Subcutaneous adipose tissue (tissue), 4 donors: ENCODE measurements around the gene DHRS11. TPM values are rescaled to one million over a fixed set of nuclear protein-coding genes. Genes with fewer than 3 reads are reported as not detected.

Experiments
- total RNA-seq, 4 donors: library from RNA; depleted of rRNA; stranded (reverse); fragments of >200 nt; gene quantifications; one replicate each; pipeline ENCODE4 v1.1.0, GENCODE V29; 2016
- TF ChIP-seq, protein P1 (sequence below): fragments of 450-650 bp; IDR thresholded peaks from one replicate; pipeline ENCODE4 v1.5.1; 2016; ENCODE audit warnings: low read depth, mild to moderate bottlenecking, control low read depth, antibody characterized with exemption, moderate library complexity

Gene DHRS11
- total RNA-seq, 4 donors from 2014 or later = 5.3 to 12.1 (median 7.9) TPM

DNA sequence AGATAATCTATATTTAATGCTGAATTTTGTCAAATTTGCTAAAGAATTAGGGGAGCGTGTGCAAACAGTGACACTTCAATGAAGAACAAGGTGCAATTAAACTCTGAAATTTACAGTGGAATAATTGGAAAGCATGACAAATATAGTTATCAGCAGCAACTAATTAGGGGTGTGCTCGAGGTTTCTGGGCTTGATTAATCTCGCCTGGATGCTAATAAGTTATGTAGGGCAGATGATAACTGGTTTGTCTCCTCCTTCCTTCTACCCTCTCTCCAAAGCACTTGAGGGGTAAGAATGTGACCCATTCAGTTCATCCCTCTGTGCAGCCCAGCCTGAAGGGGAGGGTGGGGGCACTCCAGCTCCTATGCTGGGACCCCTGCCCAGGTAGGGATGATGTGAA lies 31.6 kb downstream of the DHRS11 start:
- TF ChIP-seq, protein P1, sequence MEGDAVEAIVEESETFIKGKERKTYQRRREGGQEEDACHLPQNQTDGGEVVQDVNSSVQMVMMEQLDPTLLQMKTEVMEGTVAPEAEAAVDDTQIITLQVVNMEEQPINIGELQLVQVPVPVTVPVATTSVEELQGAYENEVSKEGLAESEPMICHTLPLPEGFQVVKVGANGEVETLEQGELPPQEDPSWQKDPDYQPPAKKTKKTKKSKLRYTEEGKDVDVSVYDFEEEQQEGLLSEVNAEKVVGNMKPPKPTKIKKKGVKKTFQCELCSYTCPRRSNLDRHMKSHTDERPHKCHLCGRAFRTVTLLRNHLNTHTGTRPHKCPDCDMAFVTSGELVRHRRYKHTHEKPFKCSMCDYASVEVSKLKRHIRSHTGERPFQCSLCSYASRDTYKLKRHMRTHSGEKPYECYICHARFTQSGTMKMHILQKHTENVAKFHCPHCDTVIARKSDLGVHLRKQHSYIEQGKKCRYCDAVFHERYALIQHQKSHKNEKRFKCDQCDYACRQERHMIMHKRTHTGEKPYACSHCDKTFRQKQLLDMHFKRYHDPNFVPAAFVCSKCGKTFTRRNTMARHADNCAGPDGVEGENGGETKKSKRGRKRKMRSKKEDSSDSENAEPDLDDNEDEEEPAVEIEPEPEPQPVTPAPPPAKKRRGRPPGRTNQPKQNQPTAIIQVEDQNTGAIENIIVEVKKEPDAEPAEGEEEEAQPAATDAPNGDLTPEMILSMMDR = no peak

DNA sequence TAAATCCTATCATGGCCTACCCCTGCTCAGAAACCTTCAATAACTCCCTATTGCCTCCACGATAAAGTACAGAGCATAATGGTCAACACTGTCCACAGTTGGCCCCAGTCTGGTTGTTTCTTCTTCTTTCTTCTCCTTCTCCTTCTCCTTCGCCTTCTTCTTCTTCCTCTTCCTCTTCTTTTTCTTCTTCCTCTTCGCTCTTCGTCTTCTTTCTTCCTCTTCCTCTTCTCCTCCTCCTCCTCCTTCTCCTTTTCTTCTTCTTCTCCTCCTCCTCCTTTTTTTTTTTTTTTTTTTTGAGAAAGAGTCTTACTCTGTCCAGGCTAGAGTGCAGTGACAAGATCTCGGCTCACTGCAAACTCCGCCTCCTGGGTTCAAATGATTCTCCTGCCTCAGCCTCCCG lies 33.5 kb downstream of the DHRS11 start:
- TF ChIP-seq, protein P1 = no peak

- TF ChIP-seq, protein P1 = no peak
Measured at GRCh38 chr17:36627101-36627500, 35.4 kb downstream of the DHRS11 start.

DNA sequence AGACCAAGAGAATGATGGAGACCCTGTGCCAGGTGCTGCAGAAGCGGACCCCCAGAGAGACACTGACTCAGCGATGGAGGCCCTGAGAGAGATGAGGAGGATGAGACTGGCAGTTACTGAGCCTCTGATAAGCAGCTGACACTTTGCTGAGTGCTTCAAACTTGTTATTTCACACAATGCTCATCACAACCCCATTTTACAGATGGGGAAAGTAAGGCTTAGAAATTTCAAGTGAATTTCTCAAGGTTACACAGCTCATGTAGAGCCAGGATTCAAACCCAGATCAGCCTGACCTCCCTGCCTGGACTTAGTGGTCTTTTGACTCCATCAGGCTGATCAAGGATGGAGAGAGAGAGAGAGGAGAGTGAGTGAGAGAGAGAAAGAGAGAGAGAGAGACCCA lies 36.9 kb downstream of the DHRS11 start:
- TF ChIP-seq, protein P1 = no peak

GRCh38 chr17:36629252-36629847 lies 37.7 kb downstream of the DHRS11 start:
- TF ChIP-seq, protein P1 = no peak

DNA sequence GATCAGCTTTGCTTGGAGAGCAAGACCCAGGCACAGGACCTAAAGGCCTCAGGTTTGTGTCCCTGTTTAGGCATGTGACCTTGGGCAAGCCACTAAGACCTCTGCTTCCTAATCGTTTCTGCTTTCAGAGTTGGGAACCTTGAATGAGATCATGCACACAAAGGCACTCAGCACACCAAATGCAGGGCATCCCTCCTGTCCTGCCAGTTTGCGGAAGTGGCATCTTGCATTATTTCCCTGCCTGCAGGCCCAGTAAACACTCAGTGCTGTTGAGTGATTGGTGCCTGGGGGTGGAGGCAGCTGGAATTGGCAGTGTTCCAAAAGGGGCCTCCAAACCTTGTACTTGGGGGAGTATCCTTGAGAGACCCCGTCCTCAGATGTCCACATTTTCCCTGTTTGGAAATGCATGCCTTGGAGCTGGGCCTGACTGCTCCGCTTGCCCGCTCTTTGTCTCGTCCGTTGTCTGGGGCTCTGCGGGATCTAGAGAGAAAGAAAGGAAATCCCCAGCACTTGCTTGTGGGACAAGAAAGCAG lies 38.4 kb downstream of the DHRS11 start:
- TF ChIP-seq, protein P1 = no peak

- TF ChIP-seq, protein P1 = no peak
Measured at GRCh38 chr17:36631022-36631421, 39.3 kb downstream of the DHRS11 start.
